ENCODE measurements around the gene KCNIP3.

GRCh38 chr2:95328358-95329125 is 31.4 kb downstream of the KCNIP3 start:
- TF ChIP-seq CTCF (IDR thresholded peaks at IDR 0.05; ENCODE audit: low read depth, low read length): no peak
- TF ChIP-seq EZH2phosphoT487 (IDR thresholded peaks at IDR 0.05; ENCODE audit: low read depth): no peak
